ENCODE results near the gene CLDN19.

The CLDN19 gene

DNA sequence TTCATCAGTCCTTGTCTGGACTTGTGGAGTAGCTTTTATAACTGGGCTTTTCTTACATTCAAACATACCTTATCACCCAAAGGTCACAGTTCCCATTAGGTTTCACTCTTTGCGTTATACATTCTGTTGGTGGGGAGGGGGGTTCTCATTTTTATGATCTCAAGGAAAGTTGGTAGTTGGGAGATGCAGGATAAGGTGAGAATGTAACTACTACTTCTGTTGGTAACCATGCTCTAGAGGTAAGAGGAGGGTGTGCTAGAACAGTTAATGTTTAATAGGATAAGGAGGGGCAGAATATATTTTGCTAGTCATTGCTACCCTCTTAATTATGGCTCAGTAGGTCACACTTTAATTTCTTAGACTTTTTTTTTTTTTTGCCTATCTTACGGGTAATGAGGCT lies 47.1 kb downstream of the CLDN19 start:
- DNase-seq = no peak

DNA sequence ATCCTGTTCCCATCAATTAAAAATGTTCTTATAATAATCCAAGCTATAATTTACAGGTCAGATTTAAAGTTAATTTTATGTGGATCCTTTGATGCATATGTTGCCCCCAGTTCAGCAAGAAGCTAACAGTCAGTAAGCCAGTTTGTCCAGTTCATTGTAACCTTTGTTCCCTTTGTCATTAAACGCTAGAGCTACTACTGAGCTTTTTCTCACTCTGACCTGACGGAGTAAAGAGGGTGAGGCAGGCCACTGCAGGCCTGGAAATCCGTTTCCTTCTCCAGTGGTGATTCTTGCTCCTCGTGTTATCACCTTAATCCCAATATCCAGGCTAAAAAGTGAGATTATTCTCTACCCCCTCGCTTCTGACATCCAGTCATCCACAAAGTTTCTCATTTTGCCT lies 47.6 kb downstream of the CLDN19 start:
- DNase-seq = no peak

- no peak for DNase-seq
Measured at GRCh38 chr1:42691157-42691498, 48.9 kb downstream of the CLDN19 start.

DNA sequence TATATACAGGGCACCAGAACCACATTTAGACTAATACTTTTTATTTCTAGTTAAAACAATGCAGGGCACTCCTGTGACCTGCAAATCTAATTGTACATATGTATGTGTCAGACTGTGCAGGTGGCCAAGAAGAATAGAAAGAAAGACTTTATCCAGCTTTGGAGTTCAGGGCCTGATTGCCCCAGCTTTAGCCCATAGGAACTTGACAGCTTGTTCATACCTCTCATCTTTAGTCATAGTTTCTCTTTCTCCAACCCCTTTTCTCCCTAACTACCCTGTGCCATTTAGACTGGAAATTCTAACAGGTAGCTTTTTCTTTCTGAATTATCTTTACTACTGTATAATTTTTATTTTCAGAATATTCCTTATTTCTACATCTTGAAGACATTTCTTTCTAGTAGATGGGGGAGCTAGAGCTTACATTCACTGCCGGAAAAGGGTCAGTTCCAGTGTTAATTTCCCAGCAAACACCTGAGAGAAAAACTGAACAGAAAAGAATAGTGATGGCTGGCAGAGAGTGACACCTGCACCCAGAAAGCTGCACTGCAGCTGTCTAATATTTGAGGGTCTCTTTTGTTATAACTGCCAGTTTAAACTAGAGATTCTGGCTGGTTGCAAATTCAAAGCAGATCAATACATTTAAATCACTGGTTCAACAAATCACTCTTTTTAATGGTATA lies 49.4 kb downstream of the CLDN19 start:
- no peak for DNase-seq

DNA sequence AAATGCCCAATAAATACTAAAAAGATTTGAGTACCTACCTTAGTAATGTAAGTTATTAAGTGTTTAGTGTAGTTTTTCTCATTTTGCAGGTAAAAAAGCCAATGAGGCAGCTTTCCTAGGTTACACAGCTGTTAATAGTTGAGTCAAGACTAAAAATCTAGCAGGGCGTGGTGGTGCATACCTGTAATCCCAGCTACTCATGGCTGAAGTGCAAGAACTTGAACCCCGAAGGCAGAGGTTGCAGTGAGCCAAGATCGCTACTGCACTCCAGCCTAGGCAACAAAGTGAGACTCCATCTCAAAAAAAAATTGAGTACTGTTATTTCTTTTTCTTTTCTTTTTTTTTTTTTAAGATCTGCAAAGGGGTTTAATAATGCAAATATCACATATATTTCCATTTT lies 50.1 kb downstream of the CLDN19 start:
- no peak for DNase-seq

GRCh38 chr1:42686418-42686817 lies 53.6 kb downstream of the CLDN19 start:
- no peak for DNase-seq

GRCh38 chr1:42684139-42684538 lies 55.9 kb downstream of the CLDN19 start:
- DNase-seq = no peak

Measured in T1000 (cell line).